Cardiac muscle cell (in vitro differentiated cells and primary cell): ENCODE measurements around the gene ZNF566. TPM values are rescaled to one million over a fixed set of nuclear protein-coding genes. Genes with fewer than 3 reads are reported as not detected.
A peak's percentile ranks its signal among the peaks of the same experiment; 100 is the strongest.

Source experiments
- DNase-seq, 2 donors: peaks; one replicate each; pipeline versions ENCODE4 v3.0.0 to v3.0.0-alpha.2; 2010 to 2017; ENCODE audit warnings: low read depth in 1 of 2, low spot score in 1 of 2
- H3K27ac ChIP-seq: fragments of 200-600 bp; sonication (generic); 2 replicates; pipeline ENCODE4 v1.5.1; 2016
- H3K27me3 ChIP-seq: fragments of 200-600 bp; sonication (generic); 2 replicates; pipeline ENCODE4 v1.6.0; 2016; ENCODE audit warnings: control low read depth
- H3K36me3 ChIP-seq: fragments of 200-600 bp; sonication (generic); 2 replicates; pipeline ENCODE4 v1.5.1; 2016; ENCODE audit warnings: control low read depth
- H3K4me1 ChIP-seq: fragments of 200-600 bp; sonication (generic); 2 replicates; pipeline ENCODE4 v1.8.1; 2017; ENCODE audit warnings: low read depth, mild to moderate bottlenecking, mixed run types
- H3K4me3 ChIP-seq: fragments of 200-600 bp; sonication (generic); 2 replicates; pipeline ENCODE4 v1.5.1; 2016; ENCODE audit warnings: mild to moderate bottlenecking
- H3K9me3 ChIP-seq: fragments of 200-600 bp; sonication (generic); 2 replicates; pipeline ENCODE4 v1.5.1; 2017; ENCODE audit warnings: low read depth, mild to moderate bottlenecking, control low read depth
- polyA plus RNA-seq: library from polyadenylated mRNA; unstranded; fragments of >200 nt; fragmentation: Nextera tagmentation; extraction: Ambion mirVana; gene quantifications from 2 replicates; pipeline ENCODE4 v1.2.1, GENCODE V29; 2016
- total RNA-seq: library from RNA; depleted of rRNA; stranded (reverse); fragments of >200 nt; gene quantifications from 2 replicates; pipeline ENCODE4 v1.2.3, GENCODE V29; 2016
- TF ChIP-seq, protein P1 (sequence below): IDR thresholded peaks from 2 replicates; pipeline ENCODE4 v1.5.1; 2012; ENCODE audit warnings: low read depth, mild to moderate bottlenecking, low read length

Gene ZNF566
- 8.6 and 9.7 TPM in 2 replicates for total RNA-seq
- polyA plus RNA-seq = 5.2 and 13.2 TPM in 2 replicates

DNA sequence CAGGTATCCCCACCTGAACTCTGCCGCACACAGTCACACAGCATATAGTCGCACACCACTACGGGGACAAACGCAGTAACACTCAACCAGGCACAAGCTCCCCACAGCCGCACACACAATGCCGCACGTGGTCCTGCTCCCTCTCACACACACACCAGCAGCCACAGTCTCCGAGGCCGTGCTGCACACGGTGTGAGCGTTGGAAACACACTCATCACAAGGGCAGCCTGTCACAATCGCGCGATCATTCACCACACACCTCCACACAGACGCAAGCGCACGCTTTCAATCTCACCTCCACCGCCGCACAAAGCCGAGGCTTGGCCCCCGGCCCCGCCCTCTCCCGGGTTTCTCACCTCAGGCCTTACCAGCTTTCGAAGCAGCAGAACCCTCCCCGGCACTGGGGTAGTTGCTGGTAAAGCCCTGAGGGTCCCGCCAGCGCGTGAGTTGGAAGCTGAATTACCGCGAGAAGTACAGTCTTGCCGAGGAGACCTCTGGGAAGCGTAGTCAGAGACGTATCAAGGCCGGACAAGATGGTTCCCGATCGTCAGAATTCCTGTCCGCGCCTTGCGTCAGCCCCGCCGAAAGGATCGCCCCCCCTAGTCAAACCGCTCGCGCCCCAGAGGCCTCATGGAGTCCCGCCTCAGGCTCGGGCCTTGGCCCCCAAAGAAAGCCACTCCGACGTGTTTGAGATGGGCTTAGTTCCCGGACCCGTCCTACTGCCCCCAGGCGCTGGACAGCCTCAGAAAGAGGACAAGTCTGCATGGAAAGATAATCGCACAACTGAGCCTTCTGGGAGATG is at the start of gene ZNF566:
TSS of gene ZNF566 (minus strand) at position 444 of the 802 bp plus-strand sequence. CDS start 13,004 bp downstream, outside the sequence.
- peak within 1 kb of the TSS; percentile 83 for H3K4me3 ChIP-seq
- H3K9me3 ChIP-seq = no peaks in the 10 kb centered on the region
- TF ChIP-seq, protein P1, sequence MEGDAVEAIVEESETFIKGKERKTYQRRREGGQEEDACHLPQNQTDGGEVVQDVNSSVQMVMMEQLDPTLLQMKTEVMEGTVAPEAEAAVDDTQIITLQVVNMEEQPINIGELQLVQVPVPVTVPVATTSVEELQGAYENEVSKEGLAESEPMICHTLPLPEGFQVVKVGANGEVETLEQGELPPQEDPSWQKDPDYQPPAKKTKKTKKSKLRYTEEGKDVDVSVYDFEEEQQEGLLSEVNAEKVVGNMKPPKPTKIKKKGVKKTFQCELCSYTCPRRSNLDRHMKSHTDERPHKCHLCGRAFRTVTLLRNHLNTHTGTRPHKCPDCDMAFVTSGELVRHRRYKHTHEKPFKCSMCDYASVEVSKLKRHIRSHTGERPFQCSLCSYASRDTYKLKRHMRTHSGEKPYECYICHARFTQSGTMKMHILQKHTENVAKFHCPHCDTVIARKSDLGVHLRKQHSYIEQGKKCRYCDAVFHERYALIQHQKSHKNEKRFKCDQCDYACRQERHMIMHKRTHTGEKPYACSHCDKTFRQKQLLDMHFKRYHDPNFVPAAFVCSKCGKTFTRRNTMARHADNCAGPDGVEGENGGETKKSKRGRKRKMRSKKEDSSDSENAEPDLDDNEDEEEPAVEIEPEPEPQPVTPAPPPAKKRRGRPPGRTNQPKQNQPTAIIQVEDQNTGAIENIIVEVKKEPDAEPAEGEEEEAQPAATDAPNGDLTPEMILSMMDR = no peak
- peak; percentile 97 to 98 for DNase-seq
- H3K27me3 ChIP-seq = no peaks in the 10 kb centered on the region
- no peaks in the 10 kb centered on the region for H3K36me3 ChIP-seq
- H3K27ac ChIP-seq = peak within 1 kb of the TSS; percentile 99
- no peaks in the 10 kb centered on the region for H3K4me1 ChIP-seq

DNA sequence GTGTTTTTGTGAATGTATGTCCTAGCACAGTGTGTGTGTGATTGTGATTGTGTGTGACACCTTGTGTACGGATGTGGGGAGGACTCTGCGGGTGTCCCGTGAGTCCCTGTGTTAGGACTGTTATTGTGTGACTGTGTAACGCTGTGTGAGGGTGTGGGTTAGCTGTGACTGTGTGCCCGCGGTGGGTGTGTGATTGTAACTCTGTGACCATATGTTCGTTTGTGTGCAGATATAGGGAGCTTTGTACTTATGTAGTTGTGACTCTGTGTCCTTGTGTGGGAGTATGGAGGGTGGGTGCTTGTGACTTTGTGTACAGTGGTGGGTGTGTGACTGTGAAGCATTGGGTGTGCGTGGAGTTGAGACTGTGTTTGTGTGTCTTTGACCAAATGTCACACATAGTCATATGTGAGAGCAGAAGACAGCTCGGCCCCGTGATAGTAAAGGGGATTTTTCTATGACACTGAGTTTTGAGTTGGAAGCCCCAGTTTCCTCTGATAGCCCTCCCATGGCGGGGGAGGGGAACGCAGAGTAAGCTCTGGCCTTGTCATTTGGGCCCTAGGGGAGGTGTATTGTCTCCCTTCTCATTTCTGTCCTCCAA is 39.7 kb upstream of the ZNF566 start:
- peak in 1 of 2 donors; percentile 12 for DNase-seq

DNA sequence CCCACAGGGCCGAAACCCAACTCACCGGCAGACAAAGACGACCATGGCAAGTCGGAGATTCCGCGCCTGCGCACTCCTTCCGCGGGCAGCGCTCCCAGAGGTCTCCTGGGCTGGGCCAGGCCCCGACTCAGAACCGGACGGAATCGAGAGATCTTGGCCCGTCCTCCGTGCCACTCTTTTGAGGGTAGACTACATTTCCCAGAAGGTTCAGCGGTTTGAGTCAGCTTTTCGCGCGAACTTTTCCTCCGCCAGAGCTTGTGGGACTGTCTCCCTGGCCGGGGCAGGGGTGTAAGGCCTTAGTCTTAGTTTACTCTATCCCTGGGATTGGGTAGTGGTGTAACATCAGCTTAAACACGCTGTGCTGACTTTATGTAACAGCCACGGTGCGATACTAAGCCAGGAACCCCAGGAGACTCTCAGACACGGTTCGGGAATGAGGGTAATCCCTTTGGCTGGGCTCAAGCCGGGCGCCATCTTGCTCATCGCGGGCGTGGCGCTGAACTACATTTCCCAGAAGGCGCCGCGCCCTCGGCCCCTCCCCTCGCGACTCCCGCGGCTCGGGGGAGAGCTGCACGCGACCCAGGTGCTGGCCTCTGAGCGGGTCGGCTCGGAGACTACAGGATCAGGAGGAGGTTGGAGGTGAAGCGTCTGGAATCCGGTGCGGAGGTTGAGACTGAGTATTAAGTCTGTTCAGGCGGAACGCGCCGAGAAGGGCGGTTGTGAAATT is 39.0 kb upstream of the ZNF566 start, which contains the start of gene ZNF260:
TSS of gene ZNF260 (minus strand) at position 78 of the 727 bp plus-strand sequence. CDS start 13,033 bp downstream, outside the sequence.
- DNase-seq = peak; percentile 98 to 99
- H3K27me3 ChIP-seq = no peaks in the 10 kb centered on the region
- H3K36me3 ChIP-seq = peaks cover 3% of the 10 kb centered on the region
- peak within 1 kb of the TSS; percentile 75 for H3K4me3 ChIP-seq
- peaks cover 4% of the 10 kb centered on the region for H3K4me1 ChIP-seq
- peak within 1 kb of the TSS; percentile 95 for H3K27ac ChIP-seq
- no peaks in the 10 kb centered on the region for H3K9me3 ChIP-seq
- TF ChIP-seq, protein P1 = no peak

More for the DNA sequence above, 39.7 kb upstream of the ZNF566 start:
- Histone ChIP-seq H3K36me3 (no peaks in the 10 kb centered on the region), H3K27ac (peak overlapping the region; percentile 95), H3K9me3 (no peaks in the 10 kb centered on the region), H3K4me3 (peak overlapping the region; percentile 75), H3K27me3 (no peaks in the 10 kb centered on the region), H3K4me1 (peaks cover 4% of the 10 kb centered on the region)
- TF ChIP-seq, protein P1 = no peak

DNA sequence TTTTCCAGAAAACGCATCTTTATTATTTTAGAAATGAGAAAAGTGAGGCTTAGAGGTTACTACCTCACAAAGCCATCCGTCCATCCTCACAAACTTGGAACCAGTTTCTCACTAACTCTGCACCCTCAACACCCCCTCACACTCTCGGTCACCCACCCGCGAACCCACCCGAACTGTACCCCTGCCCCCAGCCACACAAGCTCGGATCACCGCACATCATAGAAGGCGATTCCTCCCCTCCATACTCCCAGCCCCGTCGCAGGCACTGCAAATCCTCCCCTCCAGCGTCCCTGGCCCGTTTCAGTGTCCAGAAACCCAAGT is 38.5 kb upstream of the ZNF566 start:
- TF ChIP-seq, protein P1 = no peak
- peak overlapping the region; percentile 95 for H3K27ac ChIP-seq
- peak overlapping the region; percentile 75 for H3K4me3 ChIP-seq
- peaks cover 3% of the 10 kb centered on the region for H3K36me3 ChIP-seq
- H3K9me3 ChIP-seq = no peaks in the 10 kb centered on the region
- peaks cover 4% of the 10 kb centered on the region for H3K4me1 ChIP-seq
- H3K27me3 ChIP-seq = no peaks in the 10 kb centered on the region
- no peak for DNase-seq

DNA sequence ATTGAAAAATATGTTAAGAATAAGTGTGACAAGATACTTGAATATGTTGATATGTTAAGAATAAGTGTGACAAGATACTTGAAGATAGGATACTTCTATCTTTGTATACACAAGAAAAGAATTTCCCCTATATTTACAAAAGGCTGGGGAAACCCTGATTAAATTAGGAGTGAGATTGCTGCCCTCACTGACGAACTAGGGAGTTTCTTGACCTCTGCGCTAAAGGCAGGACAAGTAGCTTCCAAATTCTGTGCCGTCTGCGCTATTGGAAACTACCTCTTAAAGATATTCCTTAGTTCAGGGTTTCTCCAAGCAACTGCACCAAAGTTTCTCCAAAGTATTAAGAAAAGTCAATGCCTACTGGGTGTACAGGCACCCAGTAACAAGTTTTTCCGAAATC is 38.0 kb upstream of the ZNF566 start:
- no peaks in the 10 kb centered on the region for H3K27me3 ChIP-seq
- DNase-seq = peak in 1 of 2 donors; percentile 22
- H3K36me3 ChIP-seq = peaks cover 3% of the 10 kb centered on the region
- TF ChIP-seq, protein P1 = no peak
- H3K27ac ChIP-seq = peak overlapping the region; percentile 95
- peaks cover 4% of the 10 kb centered on the region for H3K4me1 ChIP-seq
- H3K4me3 ChIP-seq = peak overlapping the region; percentile 75
- no peaks in the 10 kb centered on the region for H3K9me3 ChIP-seq
